GM12878 (cell line): ENCODE data around the gene TOM1L1. TPM values are rescaled to one million over a fixed set of nuclear protein-coding genes. Genes with fewer than 3 reads are reported as not detected.
A peak's percentile ranks its signal among the peaks of the same experiment; 100 is the strongest.

ENCODE experiments used
- ATAC-seq: fragments of 200-7000 bp; cut with Tn5 transposase; 3 replicates; pipeline ENCODE4 v1.9.1; 2020; ENCODE audit warnings: mild to moderate bottlenecking, moderate library complexity
- BruUV-seq: library from RNA; stranded (reverse); fragments of 400-500 nt; replicated peaks from 2 replicates; lab custom pipeline; 2021; lab: Mats Ljungman, UMichigan
- CTCF ChIA-PET: fragments of 300-600 bp; sonication (Branson Sonifier 250); formaldehyde crosslinking; extraction: SDS; loops from one replicate; lab custom pipeline; 2021; ENCODE audit warnings: inconsistent platforms; lab: Yijun Ruan, JAX
- POLR2A ChIA-PET: fragments of 350-600 bp; formaldehyde crosslinking; extraction: SDS; loops from one replicate; lab custom pipeline; 2021; ENCODE audit warnings: inconsistent platforms; lab: Charles Lee
- RAD21 ChIA-PET: fragments of 300-600 bp; sonication (Branson Sonifier 250); formaldehyde crosslinking; loops from one replicate; lab custom pipeline; 2023; ENCODE audit warnings: antibody characterized with exemption; ENCODE audit not compliant: unreplicated experiment; lab: Charles Lee
- SMC1A ChIA-PET: fragments of 300-600 bp; sonication (Branson Sonifier 250); formaldehyde crosslinking; loops from one replicate; lab custom pipeline; 2023; ENCODE audit not compliant: unreplicated experiment, uncharacterized antibody; lab: Charles Lee
- DNase-seq: peaks from one replicate; pipeline ENCODE4 v3.0.0-alpha.2; 2011; ENCODE audit warnings: low read depth, low spot score
- FAIRE-seq: peaks from 3 replicates; lab custom pipeline; 2011; peaks lifted over from hg19 to GRCh38; lab: Jason Lieb, UNC
- H2AFZ ChIP-seq: 2 replicates; pipeline ENCODE4 v1.6.0; 2011; ENCODE audit warnings: low read depth, low read length, control low read depth; ENCODE audit not compliant: control insufficient read depth
- H3K27ac ChIP-seq: 2 replicates; pipeline ENCODE4 v1.5.1; 2011; ENCODE audit warnings: control low read depth; ENCODE audit not compliant: control insufficient read depth, insufficient read depth
- H3K27me3 ChIP-seq, 2 experiments: replicated peaks in 1 of 2; 2 replicates each; pipeline versions ENCODE4 v1.6.0 to v1.6.1; 2011; ENCODE audit warnings: low read length in 1 of 2; ENCODE audit not compliant: control insufficient read depth in 2 of 2, insufficient read depth in 2 of 2
- H3K36me3 ChIP-seq, 2 experiments: 2 replicates each; pipeline ENCODE4 v1.5.1; 2011; ENCODE audit warnings: low read length in 1 of 2; ENCODE audit not compliant: control insufficient read depth in 2 of 2, insufficient read depth in 2 of 2
- H3K4me1 ChIP-seq: 2 replicates; pipeline ENCODE4 v1.6.1; 2011; ENCODE audit warnings: mild to moderate bottlenecking, low read length, moderate library complexity, mixed read lengths; ENCODE audit not compliant: control insufficient read depth, insufficient read depth
- H3K4me2 ChIP-seq: 2 replicates; pipeline ENCODE4 v1.6.0; 2011; ENCODE audit warnings: control low read depth; ENCODE audit not compliant: control insufficient read depth, insufficient read depth
- H3K4me3 ChIP-seq: fragments of 200-600 bp; sonication (generic); 2 replicates; pipeline ENCODE4 v1.5.1; 2016
- H3K79me2 ChIP-seq: 2 replicates; pipeline ENCODE4 v1.6.0; 2011; ENCODE audit warnings: low read length; ENCODE audit not compliant: control insufficient read depth, insufficient read depth
- H3K9ac ChIP-seq: 2 replicates; pipeline ENCODE4 v1.8.0; 2011; ENCODE audit warnings: low read length, control low read depth, mixed read lengths; ENCODE audit not compliant: control insufficient read depth, insufficient read depth
- H3K9me3 ChIP-seq: replicated peaks from 3 replicates; pipeline ENCODE4 v1.5.1; 2011; ENCODE audit warnings: mild to moderate bottlenecking, low read length; ENCODE audit not compliant: control insufficient read depth, insufficient read depth
- H4K20me1 ChIP-seq: 2 replicates; pipeline ENCODE4 v1.6.0; 2011; ENCODE audit not compliant: control insufficient read depth, insufficient read depth
- CTCF ChIP-seq, 3 experiments: IDR thresholded peaks in 2 of 3; conservative IDR thresholded peaks in 1 of 3; 2 replicates each; pipeline ENCODE4 v1.5.1; 2011; ENCODE audit warnings: low read depth in 3 of 3, low read length in 3 of 3, mild to moderate bottlenecking in 3 of 3, control low read depth in 2 of 3, moderate library complexity in 2 of 3, inconsistent platforms in 1 of 3, mixed read lengths in 1 of 3; ENCODE audit not compliant: control insufficient read depth in 2 of 3, insufficient read depth in 1 of 3; ENCODE audit errors: extremely low read depth in 1 of 3
- NFIC ChIP-seq: IDR thresholded peaks from 2 replicates; pipeline ENCODE4 v1.6.1; 2012; ENCODE audit warnings: low read depth, mild to moderate bottlenecking, inconsistent platforms, low read length, moderate library complexity
- RAD21 ChIP-seq: IDR thresholded peaks from 2 replicates; pipeline ENCODE4 v1.6.1; 2011; ENCODE audit warnings: mild to moderate bottlenecking, low read depth, low read length, moderate library complexity; ENCODE audit not compliant: insufficient read depth
- SKIL ChIP-seq: fragments of 450-650 bp; IDR thresholded peaks from 2 replicates; pipeline ENCODE4 v1.6.1; 2017; ENCODE audit warnings: mild to moderate bottlenecking, low read depth, inconsistent platforms; ENCODE audit not compliant: poor library complexity, severe bottlenecking
- SMARCA5 ChIP-seq: fragments of 450-650 bp; IDR thresholded peaks from 2 replicates; pipeline ENCODE4 v1.6.1; 2017; ENCODE audit warnings: mild to moderate bottlenecking
- SMC3 ChIP-seq: IDR thresholded peaks from 2 replicates; pipeline ENCODE4 v1.6.1; 2011; ENCODE audit warnings: low read length, improper control_type of control experiment, borderline replicate concordance
- WGBS: methylation state at CpG from one replicate; pipeline ENCODE4 v1.1.6; 2016; ENCODE audit warnings: low lambda C conversion rate; ENCODE audit not compliant: insufficient replicate concordance, insufficient coverage; ENCODE audit errors: missing lambda C conversion rate; 5-methylcytosine and 5-hydroxymethylcytosine counted together
- in situ Hi-C: fragments of 300-500 bp; cut with MboI; formaldehyde crosslinking; loops from 9 replicates; pipeline ENCODE4 v1.14.3; 2018; ENCODE audit warnings: mixed read lengths
- intact Hi-C: fragments of 100-400 bp; cut with micrococcal nuclease; formaldehyde crosslinking; loops from one replicate; pipeline ENCODE4 v1.14.2; 2022; ENCODE audit not compliant: unreplicated experiment
- polyA plus RNA-seq, 11 experiments: library from polyadenylated mRNA; depleted of rRNA in 4 of 11; unstranded in 6 of 11; stranded (reverse) in 5 of 11; fragments of >200 nt; fragmentation: Nextera tagmentation in 4 of 11; fragmentation: Illumina TruSeq in 1 of 11; extraction: Ambion mirVana in 4 of 11; extraction: Trizol in 1 of 11; gene quantifications; 1 replicate in 1 of 11; 2 replicates in 10 of 11; pipeline versions ENCODE4 v1.2.1 to v1.2.3, GENCODE V29; 2011 to 2016; ENCODE audit warnings: inconsistent platforms in 2 of 11, missing spikeins in 2 of 11, low read depth in 1 of 11
- total RNA-seq, 4 experiments: library from RNA; depleted of rRNA in 3 of 4; stranded (reverse); fragments of >200 nt in 3 of 4; fragmentation: Illumina TruSeq in 1 of 4; extraction: Trizol in 1 of 4; gene quantifications; 2 replicates each; pipeline versions ENCODE4 v1.2.1 to v1.2.3, GENCODE V29; 2013 to 2021

The TOM1L1 gene
- total and polyA plus RNA-seq, 10 of the 15 experiments (the other 5 are each of a cell fraction or from before 2014, with no cell fraction given): 1.9 to 8.8 (median 2.5) TPM

DNA sequence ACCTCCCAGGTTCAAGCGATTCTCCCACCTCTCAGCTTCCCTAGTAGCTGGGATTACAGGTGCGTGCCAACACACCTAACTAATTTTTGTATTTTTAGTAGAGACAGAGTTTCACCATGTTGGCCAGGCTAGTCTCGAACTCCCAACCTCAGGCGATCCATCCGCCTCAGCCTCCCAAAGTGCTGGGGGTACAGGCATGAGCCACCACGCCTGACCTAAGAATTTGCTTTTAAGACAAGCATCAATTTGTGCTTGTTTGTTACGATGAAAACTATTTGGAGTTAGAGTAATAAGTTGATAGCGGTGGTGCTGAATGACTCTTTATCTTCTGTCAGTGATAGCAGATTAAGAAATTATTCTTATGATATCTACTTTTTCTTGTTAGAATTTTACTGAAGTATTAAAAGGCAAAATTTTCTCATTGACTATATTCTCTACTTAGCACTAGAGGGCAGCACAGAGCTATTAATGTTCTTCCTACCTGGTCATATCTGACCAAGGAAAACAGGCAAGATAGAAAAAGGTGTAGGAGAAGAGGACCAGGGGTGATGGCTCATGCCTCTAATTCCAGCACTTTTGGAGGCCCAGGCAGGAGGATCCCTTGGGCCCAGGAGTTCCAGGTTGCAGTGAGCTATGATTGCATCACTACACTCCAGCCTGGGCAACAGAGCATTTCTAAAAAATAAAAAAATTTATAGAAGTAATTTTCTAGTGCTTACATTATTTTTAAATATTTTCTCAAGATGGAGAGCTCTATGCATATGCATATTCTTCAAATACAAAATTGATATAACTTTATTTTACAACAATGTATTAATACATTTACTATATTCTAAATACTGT is 92.4 kb downstream of the TOM1L1 start:
- SMC1A ChIA-PET: interaction anchor here (0.7 to 6.3 kb wide), 28 partner anchors 8 to 521 kb away, joined by 3 to 34 read pairs (median 6); no protein-coding TSS in a partner anchor
- Histone ChIP-seq H3K9me3 (no peaks in the 10 kb centered on the region), H4K20me1 (no peaks in the 10 kb centered on the region), H3K27me3 (no peaks in the 10 kb centered on the region), H3K4me2 (no peak overlapping the region), H3K79me2 (no peaks in the 10 kb centered on the region), H3K4me1 (no peaks in the 10 kb centered on the region), H2AFZ (no peak overlapping the region), H3K9ac (no peak overlapping the region), H3K27ac (no peak overlapping the region), H3K4me3 (no peak overlapping the region), H3K36me3 (0 out of 4 replicates have a peak, but pooled peaks cover 0 to 4% of the 10 kb centered on the region in 2 experiments)
- peak; percentile 99 for FAIRE-seq
- peak; percentile 79 for ATAC-seq
- intact Hi-C loops: loop anchor here (1.0 to 2.0 kb wide), 3 partner anchors 303 to 522 kb away; no protein-coding TSS in a partner anchor
- WGBS: 63% methylated on average over 8 of the region's 8 CpGs
- peak; percentile 50 to 66 (median 51); a peak in 5 of 6 replicates for TF ChIP-seq CTCF (IDR thresholded peaks at IDR 0.05 in 2 of 3, conservative IDR thresholded peaks at IDR 0.05 in 1 of 3; ENCODE audit: control insufficient read depth in 2 of 3, extremely low read depth in 1 of 3, insufficient read depth in 1 of 3, low read depth in 3 of 3, low read length in 3 of 3)
- peak; percentile 61; the same call in 1 of the 2 replicates for TF ChIP-seq SMC3
- no peak for TF ChIP-seq SKIL
- TF ChIP-seq RAD21: peak; percentile 86
- TF ChIP-seq NFIC: no peak
- TF ChIP-seq SMARCA5: 0 out of 2 replicates have a peak, but pooled peaks have one; percentile 19
- POLR2A ChIA-PET: no interaction called here
- BruUV-seq: no TSS peak
- in situ Hi-C loops: loop anchor here (5.0 to 10.0 kb wide), 3 partner anchors 299 to 522 kb away; partner anchors contain the start of gene SMIM36
- CTCF ChIA-PET: interaction anchor here (0.5 to 6.7 kb wide), 45 partner anchors 8 to 521 kb away, joined by 3 to 95 read pairs (median 4); no protein-coding TSS in a partner anchor
- RAD21 ChIA-PET: interaction anchor here (0.6 to 3.7 kb wide), 14 partner anchors 13 to 1117 kb away, joined by 3 to 26 read pairs (median 4); no protein-coding TSS in a partner anchor
- DNase-seq: no peak
